ENCODE results near the gene CLEC1B. TPM values are rescaled to one million over a fixed set of nuclear protein-coding genes. Genes with fewer than 3 reads are reported as not detected.
"Not testable (repeated sequence)": the region's sequence is repeated elsewhere in the genome, so short reads cannot be mapped to it uniquely, and the experiment has no call there.

CLEC1B gene
- total RNA-seq, 4 donors from 2014 or later, result 0.35 TPM; not detected in 3

- H3K4me3 ChIP-seq, result no peak overlapping the region
- H3K9me3 ChIP-seq, result no peaks in the 10 kb centered on the region
- H3K27me3 ChIP-seq, result no peaks in the 10 kb centered on the region
- no peak overlapping the region for H3K27ac ChIP-seq
- no peaks in the 10 kb centered on the region for H3K4me1 ChIP-seq
- TF ChIP-seq CTCF (IDR thresholded peaks at IDR 0.05) (no peak), POLR2A (IDR thresholded peaks at IDR 0.05) (no peak)
- intact Hi-C loops (cut with DNase I; ENCODE audit: low total_unique reads), result no loop called here
- H3K36me3 ChIP-seq, result no peaks in the 10 kb centered on the region
- no peak for DNase-seq
Measured at GRCh38 chr12:10031321-10031720, 32.4 kb upstream of the CLEC1B start.

GRCh38 chr12:10030446-10030845, 31.5 kb upstream of the CLEC1B start, which contains the start of gene CLEC9A:
Gene CLEC9A (plus strand): TSS chr12:10030682. CDS start chr12:10052688, 22,006 bp downstream.
- no peak for TF ChIP-seq POLR2A (IDR thresholded peaks at IDR 0.05)
- no peak for TF ChIP-seq CTCF (IDR thresholded peaks at IDR 0.05)
- Histone ChIP-seq H3K4me3 (no peak within 1 kb of the TSS), H3K27me3 (no peaks in the 10 kb centered on the region), H3K4me1 (no peaks in the 10 kb centered on the region), H3K9me3 (no peaks in the 10 kb centered on the region), H3K27ac (no peak within 1 kb of the TSS), H3K36me3 (no peaks in the 10 kb centered on the region)
- intact Hi-C loops (cut with DNase I; ENCODE audit: low total_unique reads), result no loop called here
- DNase-seq, result no peak

GRCh38 chr12:10027721-10028120, 28.8 kb upstream of the CLEC1B start:
- H3K36me3 ChIP-seq, result no peaks in the 10 kb centered on the region
- H3K4me3 ChIP-seq, result no peak overlapping the region
- H3K27ac ChIP-seq, result no peak overlapping the region
- H3K9me3 ChIP-seq, result no peaks in the 10 kb centered on the region
- TF ChIP-seq CTCF (IDR thresholded peaks at IDR 0.05), result no peak
- TF ChIP-seq POLR2A (IDR thresholded peaks at IDR 0.05), result no peak
- intact Hi-C loops (cut with DNase I; ENCODE audit: low total_unique reads), result no loop called here
- no peak for DNase-seq
- H3K4me1 ChIP-seq, result no peaks in the 10 kb centered on the region
- no peaks in the 10 kb centered on the region for H3K27me3 ChIP-seq

- TF ChIP-seq POLR2A (IDR thresholded peaks at IDR 0.05) (no peak), CTCF (IDR thresholded peaks at IDR 0.05) (no peak)
- no peaks in the 10 kb centered on the region for H3K9me3 ChIP-seq
- intact Hi-C loops (cut with DNase I; ENCODE audit: low total_unique reads), result no loop called here
Measured at GRCh38 chr12:10027311-10027710, 28.4 kb upstream of the CLEC1B start.

GRCh38 chr12:10026666-10027065, 27.7 kb upstream of the CLEC1B start:
- DNase-seq; H3K27ac ChIP-seq; H3K9me3 ChIP-seq; intact Hi-C loops (cut with DNase I; ENCODE audit: low total_unique reads); H3K4me3 ChIP-seq; H3K4me1 ChIP-seq; H3K36me3 ChIP-seq; H3K27me3 ChIP-seq: not testable (repeated sequence)

More at GRCh38 chr12:10027311-10027710, 28.4 kb upstream of the CLEC1B start:
- H3K27ac ChIP-seq, result no peak overlapping the region
- no peaks in the 10 kb centered on the region for H3K27me3 ChIP-seq
- no peak overlapping the region for H3K4me3 ChIP-seq
- H3K36me3 ChIP-seq, result no peaks in the 10 kb centered on the region
- no peaks in the 10 kb centered on the region for H3K4me1 ChIP-seq
- DNase-seq, result no peak

GRCh38 chr12:10025236-10025635, 26.3 kb upstream of the CLEC1B start:
- intact Hi-C loops (cut with DNase I; ENCODE audit: low total_unique reads), result no loop called here
- H3K9me3 ChIP-seq, result no peaks in the 10 kb centered on the region
- no peak for TF ChIP-seq CTCF (IDR thresholded peaks at IDR 0.05)
- no peak for TF ChIP-seq POLR2A (IDR thresholded peaks at IDR 0.05)

More at GRCh38 chr12:10025236-10025635, 26.3 kb upstream of the CLEC1B start:
- Histone ChIP-seq H3K27ac (no peak overlapping the region), H3K4me3 (no peak overlapping the region), H3K36me3 (no peaks in the 10 kb centered on the region), H3K27me3 (no peaks in the 10 kb centered on the region), H3K4me1 (no peaks in the 10 kb centered on the region)
- DNase-seq, result no peak
